ENCODE data around the gene MZB1. TPM values are rescaled to one million over a fixed set of nuclear protein-coding genes. Genes with fewer than 3 reads are reported as not detected.

Gene MZB1
- total RNA-seq, 1 experiment from 2014 or later, result 1.1 TPM

GRCh38 chr5:139368613-139369012, 21.1 kb downstream of the MZB1 start (continued):
- TF ChIP-seq STAT6 (CRISPR knock-in tag; conservative IDR thresholded peaks at IDR 0.05; ENCODE audit: low read depth) (no peak), PREB (CRISPR knock-in tag; IDR thresholded peaks at IDR 0.05; ENCODE audit: borderline replicate concordance) (no peak)

- no peaks in the 10 kb centered on the region for H3K4me1 Mint-ChIP-seq
- DNase-seq (ENCODE audit: low spot score) (no peak), ATAC-seq (no peak)
- no peaks in the 10 kb centered on the region for H3K9me3 Mint-ChIP-seq
- no peaks in the 10 kb centered on the region for H3K27me3 Mint-ChIP-seq (ENCODE audit: low read depth)
- H3K36me3 Mint-ChIP-seq, result peaks cover 55% of the 10 kb centered on the region
- H3K27ac Mint-ChIP-seq, result no peak overlapping the region
- POLR2A ChIA-PET, result interaction anchor here (0.5 to 0.6 kb wide), 2 partner anchors 12 to 40 kb away, joined by 3 to 4 read pairs; no protein-coding TSS in a partner anchor
- H3K4me3 Mint-ChIP-seq, result no peak overlapping the region
- CTCF ChIA-PET, result no interaction called here
- TF ChIP-seq ATF1 (CRISPR knock-in tag; IDR thresholded peaks at IDR 0.05), result no peak
- TF ChIP-seq ZSCAN18 (CRISPR knock-in tag; IDR thresholded peaks at IDR 0.05), result no peak
- no peak for TF ChIP-seq ZNF232 (CRISPR knock-in tag; IDR thresholded peaks at IDR 0.05)
- no peak for TF ChIP-seq E2F5 (CRISPR knock-in tag; IDR thresholded peaks at IDR 0.05)
- TF ChIP-seq IRF1 (CRISPR knock-in tag; IDR thresholded peaks at IDR 0.05), result no peak
- TF ChIP-seq FOXJ3 (CRISPR knock-in tag; IDR thresholded peaks at IDR 0.05; ENCODE audit: borderline replicate concordance), result no peak
- no peak for TF ChIP-seq AR (CRISPR knock-in tag; IDR thresholded peaks at IDR 0.05)
- TF ChIP-seq CTCF (IDR thresholded peaks at IDR 0.05), result no peak
- no peak for TF ChIP-seq USF2 (CRISPR knock-in tag; IDR thresholded peaks at IDR 0.05)
- no peak for TF ChIP-seq ZNF281 (CRISPR knock-in tag; IDR thresholded peaks at IDR 0.05)
- no peak for TF ChIP-seq ERG (CRISPR knock-in tag; IDR thresholded peaks at IDR 0.05)
- TF ChIP-seq HMGXB4 (CRISPR knock-in tag; IDR thresholded peaks at IDR 0.05), result no peak
Observed at GRCh38 chr5:139364466-139364865, 25.2 kb downstream of the MZB1 start.

All from WTC11 (cell line).